HG03175 (cell line): ENCODE results near the gene ZNF587.
"Not testable (repeated sequence)": the region's sequence is repeated elsewhere in the genome, so short reads cannot be mapped to it uniquely, and the experiment has no call there.

Source experiments
- ATAC-seq: cut with Tn5 transposase; IDR thresholded peaks from one replicate; pipeline ENCODE4 v1.9.1; 2021; ENCODE audit warnings: mild to moderate bottlenecking, moderate library complexity; ENCODE audit not compliant: unreplicated experiment

The ZNF587 gene

GRCh38 chr19:57821501-57821900 lies 28.2 kb upstream of the ZNF587 start:
- not testable (repeated sequence) for ATAC-seq

- not testable (repeated sequence) for ATAC-seq
These were observed 26.5 kb upstream of the ZNF587 start for GRCh38 chr19:57823155-57823554.

- ATAC-seq = not testable (repeated sequence)
These were observed 26.1 kb upstream of the ZNF587 start for GRCh38 chr19:57823608-57824007.

GRCh38 chr19:57825511-57825910 lies 24.1 kb upstream of the ZNF587 start:
- no peak for ATAC-seq

- no peak for ATAC-seq
These were observed 20.3 kb upstream of the ZNF587 start for GRCh38 chr19:57829316-57829715.

GRCh38 chr19:57830071-57830602 lies 19.5 kb upstream of the ZNF587 start, which contains the start of gene ZNF587B:
ZNF587B (plus strand) TSS chr19:57830299; CDS start chr19:57830529, 230 bp downstream.
- no peak for ATAC-seq

- not testable (repeated sequence) for ATAC-seq
These were observed 12.7 kb upstream of the ZNF587 start for GRCh38 chr19:57836991-57837390.

- ATAC-seq = not testable (repeated sequence)
These were observed 11.0 kb upstream of the ZNF587 start for GRCh38 chr19:57838622-57839191.

- no peak for ATAC-seq
These were observed 8.4 kb upstream of the ZNF587 start for GRCh38 chr19:57841122-57841763.

- ATAC-seq = not testable (repeated sequence)
These were observed 2.5 kb upstream of the ZNF587 start for GRCh38 chr19:57847164-57847563.

GRCh38 chr19:57849162-57849665 lies 445 bp upstream of the ZNF587 start:
- peak; percentile 29 for ATAC-seq

GRCh38 chr19:57850553-57851017 lies 926 bp downstream of the ZNF587 start:
- no peak for ATAC-seq

- not testable (repeated sequence) for ATAC-seq
These were observed 2.3 kb downstream of the ZNF587 start for GRCh38 chr19:57851812-57852603.

- ATAC-seq = not testable (repeated sequence)
These were observed 4.5 kb downstream of the ZNF587 start for GRCh38 chr19:57854117-57854516.

- not testable (repeated sequence) for ATAC-seq
These were observed 12.7 kb downstream of the ZNF587 start for GRCh38 chr19:57862351-57862750.

GRCh38 chr19:57867868-57868492 lies 18.3 kb downstream of the ZNF587 start:
- no peak for ATAC-seq

- not testable (repeated sequence) for ATAC-seq
These were observed 20.0 kb downstream of the ZNF587 start for GRCh38 chr19:57869655-57870054.

- no peak for ATAC-seq
These were observed 20.6 kb downstream of the ZNF587 start for GRCh38 chr19:57870225-57870624.

- ATAC-seq = no peak
These were observed 22.8 kb downstream of the ZNF587 start for GRCh38 chr19:57872450-57872849.

- not testable (repeated sequence) for ATAC-seq
These were observed 24.5 kb downstream of the ZNF587 start for GRCh38 chr19:57873883-57874799.
